CD4-positive, alpha-beta T cell treated with Interleukin-12 subunit alpha and Interleukin-12 subunit beta, for 1 hour (primary cell): ENCODE data around the gene FGF4.

Experiments
- DNase-seq: peaks from one replicate; pipeline ENCODE4 v3.0.0-alpha.2; 2020

The FGF4 gene, protein sequence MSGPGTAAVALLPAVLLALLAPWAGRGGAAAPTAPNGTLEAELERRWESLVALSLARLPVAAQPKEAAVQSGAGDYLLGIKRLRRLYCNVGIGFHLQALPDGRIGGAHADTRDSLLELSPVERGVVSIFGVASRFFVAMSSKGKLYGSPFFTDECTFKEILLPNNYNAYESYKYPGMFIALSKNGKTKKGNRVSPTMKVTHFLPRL

DNA sequence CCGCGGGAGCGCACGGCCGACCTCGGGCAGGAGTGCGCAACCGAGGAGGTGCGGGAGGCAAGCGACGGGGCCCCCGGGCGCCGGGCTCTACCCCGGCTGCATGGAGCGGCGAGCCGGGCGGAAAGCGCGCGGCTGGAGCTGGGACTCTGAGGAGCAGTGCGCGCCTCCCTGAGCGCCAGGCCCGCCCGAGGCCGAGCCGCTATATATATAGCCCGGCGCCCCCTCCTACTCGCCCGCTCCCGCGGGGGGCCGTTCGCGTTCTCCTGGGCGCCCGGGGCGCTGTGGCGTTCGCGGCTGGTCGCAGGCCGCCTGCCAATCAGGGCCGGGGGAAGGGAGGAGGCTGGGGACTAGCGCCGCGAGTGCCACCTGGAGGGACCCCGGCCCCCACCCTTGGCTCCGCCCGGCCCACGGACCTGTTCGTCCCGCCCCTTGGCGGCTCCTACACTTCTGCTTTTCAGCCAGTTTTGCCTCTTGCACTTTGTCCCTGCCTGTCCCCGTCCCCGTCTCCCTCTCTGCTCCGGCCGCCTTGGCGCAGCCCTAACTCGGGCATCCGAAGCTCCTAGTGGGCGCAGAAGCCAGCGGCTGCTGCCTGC, at the start of gene FGF4:
Gene FGF4 (minus strand): TSS at position 179 of the 593 bp plus-strand sequence. CDS start 257 bp downstream, outside the sequence.
- DNase-seq: no peak

DNA sequence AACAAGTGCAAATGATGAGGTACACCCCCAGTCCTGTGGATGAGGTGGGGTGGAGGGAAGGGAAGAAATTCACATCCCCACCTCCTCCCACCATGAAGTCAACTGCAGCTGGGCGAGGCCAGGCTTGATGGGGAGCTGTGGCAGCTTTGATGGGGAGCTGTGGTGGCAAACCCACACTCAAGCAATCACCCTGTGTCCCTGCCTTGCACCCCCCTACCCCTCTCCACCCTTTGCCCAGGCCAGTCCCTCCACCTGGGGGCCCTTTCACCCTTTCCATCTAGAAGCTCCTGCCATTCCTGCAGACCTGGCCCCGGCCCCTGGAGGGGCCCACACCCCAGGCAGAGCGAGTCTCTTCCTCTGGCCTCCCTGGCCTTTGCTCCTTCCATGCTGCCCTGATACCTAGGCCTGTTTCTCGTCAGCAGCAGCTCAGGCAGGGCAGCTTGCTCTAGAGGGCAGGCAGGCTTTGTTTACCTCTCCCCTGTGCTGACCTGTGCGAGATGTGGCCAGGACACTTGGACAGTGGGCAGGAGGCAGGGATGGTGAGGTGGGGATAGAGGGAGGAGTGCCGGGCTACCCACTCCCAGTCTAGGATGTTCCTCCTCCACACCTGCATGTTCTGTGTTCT, 48.6 kb upstream of the FGF4 start:
- no peak for DNase-seq

DNA sequence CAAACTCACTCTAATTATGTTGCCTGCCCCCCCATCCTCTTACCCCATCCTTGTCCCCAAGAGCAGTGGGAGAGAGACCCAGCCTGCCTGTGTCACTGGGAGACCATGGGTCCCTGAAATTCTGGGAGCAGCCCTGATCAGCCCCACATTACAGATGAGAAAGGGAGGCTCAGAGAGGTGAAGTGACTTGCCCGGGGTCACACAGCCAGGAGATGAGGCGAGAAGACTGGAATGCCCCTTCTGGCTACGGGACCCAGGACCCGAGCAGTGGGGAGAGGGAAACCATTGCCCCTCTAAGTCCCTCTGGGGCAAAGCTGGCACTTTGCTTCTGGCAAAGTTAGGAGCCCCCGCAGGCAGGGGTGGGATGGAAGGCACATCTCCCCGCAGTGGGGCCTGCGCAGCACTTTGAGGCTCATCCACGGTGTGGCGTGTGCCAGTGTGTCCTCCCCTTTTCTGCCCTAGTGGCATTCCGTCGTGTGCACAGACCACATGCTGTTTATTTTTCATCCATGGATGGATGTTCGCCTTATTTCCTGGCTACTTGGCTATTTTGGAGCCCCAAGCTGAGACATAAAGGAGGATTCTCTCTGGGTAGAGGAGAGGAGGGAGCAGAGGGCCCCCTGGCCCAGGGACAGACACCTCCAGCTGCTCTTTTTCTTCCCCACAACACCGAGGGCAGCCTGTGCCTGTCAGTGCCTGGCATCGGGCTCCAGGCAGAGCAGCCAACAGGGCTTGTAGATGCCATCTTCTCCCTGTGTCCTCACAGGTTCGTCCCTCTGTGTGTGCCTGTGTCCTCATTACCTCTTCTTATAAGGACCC, 47.7 kb upstream of the FGF4 start:
- DNase-seq: no peak

DNA sequence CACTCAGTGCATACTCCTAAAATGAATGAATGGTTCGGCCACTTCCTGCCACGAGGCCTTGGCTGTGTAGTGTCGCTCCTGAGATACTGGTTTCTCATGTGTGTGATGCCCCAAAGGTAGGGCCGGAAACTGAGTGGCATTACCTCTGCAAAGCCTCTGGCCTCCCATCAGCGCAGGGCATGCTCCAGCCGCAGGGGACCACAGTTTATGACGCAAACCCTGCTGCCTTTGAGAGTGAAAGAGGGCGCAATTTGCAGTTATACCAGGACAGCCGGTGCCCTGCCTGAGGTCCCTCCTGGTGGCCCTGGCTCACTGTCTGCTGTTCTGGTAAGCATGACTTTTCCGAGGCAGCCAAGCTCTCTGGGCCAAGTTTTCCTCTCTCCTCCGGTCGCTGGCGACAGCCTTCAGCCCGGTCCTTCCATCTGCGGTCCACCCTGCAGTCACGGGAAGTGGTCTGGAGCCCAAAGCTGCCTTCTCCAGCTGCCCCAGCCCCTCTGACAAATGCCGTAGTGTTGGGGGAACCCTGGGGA, 46.4 kb upstream of the FGF4 start:
- no peak for DNase-seq

DNA sequence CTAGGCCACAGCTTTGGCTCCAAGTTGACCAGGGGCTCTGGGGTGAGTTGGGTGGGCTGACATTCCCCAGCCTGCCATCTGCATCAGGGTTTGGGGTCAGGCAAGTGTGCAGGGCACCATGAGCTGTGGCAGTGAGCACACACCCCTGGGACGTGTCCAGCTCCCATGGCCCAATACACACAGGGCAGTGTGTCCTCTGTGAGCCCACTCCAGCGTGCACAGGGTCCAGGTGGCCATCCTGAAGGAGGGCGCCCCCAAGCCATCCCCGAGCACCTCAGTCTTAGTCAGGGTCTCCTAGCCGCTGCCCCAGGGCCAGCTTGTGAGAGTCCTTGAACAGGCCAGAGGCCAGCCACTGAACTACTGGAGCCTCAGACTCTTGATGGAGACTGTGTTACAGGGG, 45.3 kb upstream of the FGF4 start:
- no peak for DNase-seq

DNA sequence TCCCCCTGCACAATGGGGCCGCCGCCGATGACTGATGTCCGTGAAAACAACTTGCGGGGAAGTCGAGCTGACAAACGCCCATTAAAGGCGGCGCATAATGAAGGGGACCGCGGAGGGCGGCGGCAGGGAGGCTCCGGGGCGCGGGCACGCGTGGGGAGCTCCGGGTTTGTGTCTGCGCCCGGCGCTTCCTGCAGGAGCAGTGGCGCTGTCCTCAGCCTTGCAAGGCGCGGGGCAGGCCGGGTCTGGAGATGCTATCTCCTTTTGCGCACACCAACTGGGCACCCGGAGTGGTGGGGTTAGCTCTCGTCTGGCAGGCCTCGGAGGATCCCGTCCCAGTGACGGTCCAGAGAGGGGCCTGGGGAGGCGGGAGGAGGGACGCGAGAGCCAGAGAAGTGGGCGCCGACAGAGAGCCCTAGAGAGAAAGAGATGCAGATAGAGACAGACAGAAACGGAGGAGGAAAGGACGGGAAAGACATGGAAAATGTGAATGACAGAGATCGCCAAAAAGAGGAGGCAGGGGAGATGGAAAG, 44.5 kb upstream of the FGF4 start:
- DNase-seq: no peak

DNA sequence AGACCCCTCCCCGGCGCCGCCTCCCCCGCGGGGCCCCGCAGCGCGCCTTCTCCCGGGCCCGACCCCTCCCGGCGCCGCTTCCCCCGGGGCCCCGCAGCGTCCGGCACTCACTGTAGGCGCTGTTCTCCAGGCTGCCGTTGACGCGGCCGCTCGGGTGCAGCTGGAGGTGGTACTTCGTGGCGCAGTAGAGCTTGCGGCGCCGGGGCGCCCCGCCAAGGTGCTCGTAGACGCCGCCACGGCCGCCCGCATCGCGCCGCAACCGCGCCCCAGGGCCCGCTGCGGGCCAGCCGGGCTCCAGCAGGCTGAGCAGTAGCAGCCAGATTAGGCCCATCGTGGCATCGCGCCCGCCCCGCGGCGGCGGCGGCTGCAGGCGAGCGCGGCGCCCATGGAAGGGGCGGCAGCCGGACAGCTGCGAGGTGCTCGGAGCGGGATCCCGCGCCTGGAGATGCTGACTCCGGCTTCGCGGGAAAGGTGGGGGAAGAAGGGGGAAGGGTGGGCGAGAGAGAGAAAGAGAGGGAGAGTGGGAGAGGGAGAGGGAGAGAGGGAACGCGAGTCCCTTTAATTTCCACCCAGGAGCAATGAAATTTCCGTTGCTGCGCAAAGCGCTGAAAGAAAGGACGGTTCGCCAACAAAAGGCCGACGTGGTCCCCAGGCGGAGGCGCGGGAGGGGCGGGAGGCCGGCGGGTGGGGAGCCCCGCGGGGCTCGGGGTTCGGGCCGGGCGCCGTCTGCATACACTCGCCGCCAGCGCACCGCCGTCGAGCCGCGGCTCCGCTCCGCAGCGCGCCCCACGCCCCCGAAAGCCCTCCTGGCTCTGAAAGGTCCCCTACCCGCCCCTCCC, 43.7 kb upstream of the FGF4 start, which contains the start of gene FGF3:
Gene FGF3 (minus strand): TSS at position 814 of the 839 bp plus-strand sequence. CDS start 483 bp downstream, at position 331.
- DNase-seq: no peak

DNA sequence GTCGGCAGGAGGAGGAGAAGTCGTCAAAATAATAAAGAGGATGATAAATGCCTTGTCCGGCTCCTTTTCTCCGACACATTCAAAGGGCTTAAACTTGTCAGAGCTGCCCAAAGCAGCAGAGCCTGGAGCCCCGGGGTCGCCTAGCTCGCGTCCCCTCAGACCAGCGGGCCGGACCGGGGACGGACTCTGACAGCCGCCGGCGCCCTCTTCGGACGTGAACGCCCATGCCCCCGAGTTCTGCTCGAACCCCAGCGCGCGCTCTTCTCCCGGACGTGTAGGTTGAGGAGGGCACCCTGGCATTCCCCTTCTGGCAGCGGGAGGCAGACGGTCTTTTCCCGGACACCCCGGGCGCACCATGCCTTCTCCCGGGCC, 43.1 kb upstream of the FGF4 start:
- no peak for DNase-seq

DNA sequence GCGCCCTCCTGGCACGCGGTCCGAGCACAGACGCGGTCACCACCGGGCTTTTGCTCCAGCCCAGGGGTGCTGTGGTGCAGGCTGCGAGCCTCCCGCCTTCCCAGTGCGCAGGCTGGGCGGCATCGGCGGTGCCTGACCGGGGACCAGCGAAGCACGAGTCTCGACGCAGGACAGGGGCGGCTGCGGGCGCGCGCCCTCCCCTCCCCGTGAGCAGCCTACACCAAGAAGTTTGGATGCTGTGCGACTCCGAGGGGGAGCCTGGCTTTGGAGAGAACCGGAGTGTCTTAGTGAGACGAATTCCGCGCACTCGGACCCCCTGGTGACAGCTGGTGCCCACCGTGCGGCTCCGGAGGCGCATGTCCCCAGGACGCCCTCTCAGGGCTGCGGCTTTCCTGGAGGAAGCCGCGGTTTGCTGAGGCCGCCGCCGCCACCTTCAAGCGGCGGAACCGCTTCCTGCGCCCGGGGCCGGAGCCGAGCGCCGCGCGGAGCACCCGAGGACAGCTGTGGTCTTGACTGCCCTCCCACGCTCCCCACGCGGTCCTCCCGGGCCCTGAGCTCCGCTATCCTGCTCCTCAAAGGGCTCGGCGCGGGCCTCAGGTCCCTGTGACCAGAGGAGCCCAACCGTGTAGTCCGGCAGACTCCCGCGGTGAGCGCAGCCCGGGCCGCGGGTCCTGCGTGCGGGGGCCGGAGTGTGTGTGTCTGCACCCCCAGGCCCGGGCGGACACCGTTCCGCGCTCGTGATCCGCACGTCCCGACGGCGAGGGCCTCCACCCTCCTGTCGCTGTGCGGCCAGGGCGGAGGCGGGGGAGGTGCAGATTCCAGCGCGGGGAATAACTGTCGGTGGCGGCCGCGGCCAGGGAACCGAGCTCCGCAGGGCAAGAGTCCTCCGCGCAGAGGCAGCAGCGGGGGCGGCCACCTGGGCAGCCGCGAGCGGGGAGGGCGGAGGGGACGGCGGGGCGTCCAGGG, 42.4 kb upstream of the FGF4 start:
- no peak for DNase-seq

DNA sequence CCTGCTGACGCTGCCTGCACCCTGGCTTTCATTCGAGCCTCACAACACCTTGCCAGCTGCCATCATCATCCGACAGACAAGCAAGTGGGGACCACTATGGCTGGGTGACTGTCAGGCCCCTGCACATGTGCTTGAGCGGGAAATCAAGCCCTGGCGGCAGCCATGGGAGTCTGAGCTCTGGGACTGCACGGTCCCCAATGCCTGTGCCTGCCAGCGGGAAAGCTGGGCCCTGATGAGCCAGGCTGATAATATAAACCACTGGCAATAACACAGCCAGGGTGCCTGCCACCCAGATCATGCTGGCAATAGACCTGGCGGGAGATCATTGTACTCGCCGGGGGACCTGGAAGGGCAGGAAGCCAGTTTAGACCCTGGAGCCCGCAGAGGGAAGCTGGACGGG, 41.5 kb upstream of the FGF4 start:
- no peak for DNase-seq

DNA sequence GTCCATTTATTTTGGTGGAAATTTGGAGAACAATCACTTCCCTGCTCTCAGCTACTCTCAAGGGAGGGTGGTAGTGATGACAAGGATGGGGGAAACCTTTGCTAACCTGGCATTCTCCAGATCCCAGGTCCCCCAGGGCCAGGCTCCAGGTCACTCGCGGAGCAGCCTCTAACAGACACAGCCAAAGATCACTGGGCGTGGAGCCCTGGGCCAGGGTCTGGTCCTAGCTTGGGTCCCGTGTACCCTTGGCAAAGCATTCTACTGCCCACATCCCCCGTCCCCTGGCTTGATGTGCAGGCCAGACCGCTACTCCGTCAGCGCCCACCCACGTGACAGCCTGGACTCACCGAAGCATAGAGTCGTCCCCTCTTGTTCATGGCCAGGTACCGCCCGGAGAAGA, 40.8 kb upstream of the FGF4 start:
- no peak for DNase-seq

DNA sequence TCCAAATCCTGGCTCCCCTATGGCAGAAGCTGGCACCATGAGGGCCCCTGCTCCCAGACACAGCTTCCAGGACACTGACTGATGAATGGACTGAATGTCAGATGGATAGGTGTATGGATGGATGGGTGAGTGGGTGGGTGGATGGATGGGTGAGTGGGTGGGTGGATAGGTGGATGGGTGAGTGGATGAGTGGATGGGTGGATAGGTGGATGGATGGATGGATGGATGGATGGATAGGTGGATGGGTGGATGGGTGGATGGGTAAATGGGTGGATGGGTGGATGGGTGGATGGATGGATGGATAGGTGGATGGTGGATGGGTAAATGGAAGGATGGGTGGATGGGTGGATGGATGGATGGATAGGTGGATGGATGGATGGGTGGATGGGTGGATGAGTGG, 39.8 kb upstream of the FGF4 start:
- DNase-seq: no peak

DNA sequence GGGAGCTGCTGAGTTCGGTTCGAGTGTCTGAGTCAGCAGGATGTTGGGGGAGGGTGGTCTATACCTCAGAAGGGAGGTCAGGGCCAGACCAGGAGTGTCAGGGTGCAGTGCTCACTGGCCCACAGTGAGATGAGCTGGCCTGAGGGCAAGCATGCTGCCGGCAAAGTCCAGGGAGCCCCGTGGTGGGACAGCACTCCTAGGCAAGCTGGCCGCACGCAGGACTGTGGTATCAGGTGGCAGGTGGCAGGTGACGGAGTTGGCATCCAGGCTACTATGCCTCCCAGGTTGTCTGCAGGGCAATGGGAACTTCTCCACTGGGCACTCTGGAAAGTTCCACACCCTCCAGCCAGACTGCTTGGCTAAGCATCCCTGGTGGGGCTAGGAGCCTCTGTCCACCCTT, 39.3 kb upstream of the FGF4 start:
- no peak for DNase-seq

DNA sequence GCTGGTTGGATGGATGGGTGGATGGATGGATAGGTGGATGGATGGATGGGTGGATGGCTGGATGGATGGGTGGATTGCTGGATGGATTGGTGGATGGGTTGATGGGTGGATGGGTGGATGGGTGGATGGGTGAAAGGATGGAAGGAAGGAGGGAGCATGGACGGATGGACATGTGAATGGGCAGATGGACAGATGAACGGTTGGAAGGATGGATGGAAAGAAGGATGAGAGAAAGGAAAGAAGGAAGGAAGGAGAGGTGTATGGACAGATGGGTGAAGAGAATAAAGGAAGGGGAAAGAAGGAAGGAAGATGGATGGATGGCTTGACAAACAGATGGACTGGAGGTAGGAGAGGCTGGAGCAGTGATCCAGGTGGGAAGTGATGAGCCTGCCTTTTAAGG, 38.7 kb upstream of the FGF4 start:
- DNase-seq: no peak

DNA sequence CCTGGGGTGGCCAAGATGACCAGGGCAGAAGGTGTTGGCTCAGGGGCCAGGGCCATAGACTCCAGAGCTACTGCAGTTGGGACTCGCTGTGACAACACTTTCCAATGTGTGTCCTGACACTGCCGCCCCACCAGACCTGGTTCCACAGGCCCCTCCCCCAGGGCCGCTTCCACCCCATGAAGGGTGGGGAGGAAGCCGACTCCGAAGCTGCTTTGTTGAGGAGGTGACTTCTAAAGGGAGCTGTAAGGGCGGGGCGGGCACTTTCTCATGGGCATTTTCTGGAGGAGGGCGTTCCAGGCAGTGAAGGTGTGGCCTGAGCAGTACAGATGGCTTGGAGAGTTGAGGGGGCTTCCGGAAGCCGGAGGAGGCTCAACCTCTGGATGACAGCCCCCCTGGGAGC, 37.8 kb upstream of the FGF4 start:
- DNase-seq: no peak

DNA sequence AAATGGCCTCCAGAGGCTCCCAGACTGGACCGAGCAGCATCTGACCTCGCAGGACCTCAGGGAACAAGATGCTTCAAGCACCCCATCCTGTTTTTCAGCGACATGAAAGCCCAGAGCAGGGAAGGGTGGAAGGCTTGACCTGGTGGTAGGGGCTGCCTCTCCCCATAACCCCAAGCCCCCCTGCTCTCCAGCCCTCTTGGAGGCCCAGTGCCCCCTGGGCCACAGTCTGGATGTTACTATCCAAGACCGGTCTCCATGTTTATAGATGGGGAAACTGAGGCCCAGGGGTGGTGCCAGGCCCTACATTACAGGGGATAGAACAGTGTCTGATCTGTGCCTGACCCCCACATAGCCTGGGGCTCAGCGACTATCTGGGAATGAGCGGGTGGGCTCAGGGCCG, 37.1 kb upstream of the FGF4 start:
- no peak for DNase-seq

DNA sequence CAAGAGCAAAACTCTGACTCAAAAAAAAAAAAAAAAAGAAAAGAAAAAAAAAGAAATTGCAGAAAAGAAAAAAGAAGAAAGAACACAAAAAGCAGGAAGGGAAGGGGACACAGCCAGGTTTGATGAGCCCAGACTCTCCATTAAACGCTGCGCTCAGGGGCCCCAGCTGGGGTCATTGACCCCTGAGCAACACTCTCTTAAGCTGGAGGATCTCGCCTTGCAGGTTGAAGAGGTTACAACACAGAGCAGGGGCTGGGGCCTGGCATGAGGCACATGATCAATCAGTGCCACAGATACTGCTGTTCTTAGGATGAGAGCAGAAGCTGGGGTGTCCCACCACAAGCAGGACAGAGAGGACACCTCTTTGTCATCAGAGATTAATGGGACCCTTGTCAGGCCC, 36.3 kb upstream of the FGF4 start:
- DNase-seq: no peak

DNA sequence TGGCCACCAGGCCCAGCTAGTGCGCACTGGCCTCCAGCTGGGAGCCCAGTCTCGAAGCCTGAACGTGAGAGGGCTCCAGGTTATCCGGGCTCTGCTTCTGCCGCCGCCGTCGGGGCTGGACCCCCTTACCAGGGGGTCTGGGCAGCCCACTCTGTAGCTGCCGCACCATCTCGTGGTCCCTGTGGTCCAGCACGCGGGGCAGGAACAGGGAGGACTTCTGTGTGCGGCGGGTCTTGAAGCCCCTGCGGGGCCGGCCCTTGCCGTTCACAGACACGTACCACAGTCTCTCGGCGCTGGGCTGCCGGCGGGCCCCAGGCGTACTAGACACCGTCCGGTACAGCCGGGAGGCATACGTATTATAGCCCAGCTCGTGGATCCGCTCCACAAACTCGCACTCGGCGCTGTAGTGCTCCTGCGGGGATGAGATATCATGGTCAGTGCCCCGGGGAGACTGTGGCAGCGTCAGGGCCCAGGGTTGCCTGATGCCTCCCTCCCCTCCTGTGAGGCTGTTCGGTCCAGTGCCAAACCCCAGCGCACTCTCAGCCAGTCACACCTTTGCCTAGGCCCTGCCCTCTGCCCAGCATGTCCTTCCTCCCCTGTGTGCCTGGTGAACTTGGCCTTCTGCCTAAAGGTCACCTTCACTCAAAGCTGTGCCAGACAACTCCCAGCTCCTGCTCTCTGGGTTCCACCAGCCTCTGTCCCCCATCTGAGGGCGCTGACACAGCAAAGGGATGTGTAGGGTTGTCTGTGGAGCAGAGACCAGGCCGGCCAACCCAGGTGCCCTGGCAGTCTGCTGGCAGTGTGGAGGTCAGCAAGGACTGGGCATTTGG, 35.4 kb upstream of the FGF4 start:
- no peak for DNase-seq

DNA sequence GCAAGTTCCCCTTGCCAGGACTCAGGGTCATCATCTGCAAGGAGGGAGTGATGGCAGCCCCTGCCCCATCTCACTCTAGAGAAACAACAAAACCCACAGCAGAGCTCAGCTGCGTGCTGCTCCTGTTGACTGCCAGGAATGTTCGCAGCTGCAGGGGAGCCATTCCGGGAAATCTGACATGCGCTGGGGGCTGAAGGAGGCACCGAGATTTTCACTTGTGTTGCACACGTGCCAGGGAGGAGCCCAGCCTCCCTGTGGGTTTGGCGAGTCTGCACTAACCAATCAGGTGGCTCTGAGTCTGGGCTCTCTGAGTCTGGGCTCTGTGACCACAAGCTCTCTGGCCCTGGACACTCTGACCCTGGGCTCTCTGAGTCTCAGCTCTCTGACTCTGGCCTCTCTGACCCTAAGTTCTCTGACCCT, 33.5 kb upstream of the FGF4 start:
- no peak for DNase-seq
